Stromal cell of bone marrow (primary cell): ENCODE results near the gene FAM50B.
"Not testable (repeated sequence)": the region's sequence is repeated elsewhere in the genome, so short reads cannot be mapped to it uniquely, and the experiment has no call there.

Experiments used
- DNase-seq: peaks from one replicate; pipeline ENCODE4 v3.0.0-alpha.2; 2012; ENCODE audit warnings: low read depth

The FAM50B gene

DNA sequence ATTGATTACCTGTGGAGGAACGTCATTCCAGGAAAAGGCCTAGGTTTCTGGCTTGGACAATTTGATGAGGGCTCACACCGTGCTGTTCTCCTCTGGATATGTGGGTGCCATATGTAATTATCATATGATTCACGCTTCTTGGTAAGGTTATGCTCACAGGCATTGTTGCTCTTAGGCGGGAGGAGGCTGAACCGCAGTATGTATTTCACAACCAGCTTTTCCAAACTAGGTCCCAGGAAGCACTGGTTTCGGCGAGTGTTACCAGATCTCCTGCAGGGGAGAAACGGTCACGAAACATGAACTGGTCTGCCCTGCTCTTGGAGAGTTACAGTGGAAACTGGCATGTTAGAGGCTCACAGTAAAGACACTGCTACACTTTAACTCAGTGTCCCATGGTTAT lies 793 bp upstream of the FAM50B start:
- DNase-seq: peak; percentile 55

DNA sequence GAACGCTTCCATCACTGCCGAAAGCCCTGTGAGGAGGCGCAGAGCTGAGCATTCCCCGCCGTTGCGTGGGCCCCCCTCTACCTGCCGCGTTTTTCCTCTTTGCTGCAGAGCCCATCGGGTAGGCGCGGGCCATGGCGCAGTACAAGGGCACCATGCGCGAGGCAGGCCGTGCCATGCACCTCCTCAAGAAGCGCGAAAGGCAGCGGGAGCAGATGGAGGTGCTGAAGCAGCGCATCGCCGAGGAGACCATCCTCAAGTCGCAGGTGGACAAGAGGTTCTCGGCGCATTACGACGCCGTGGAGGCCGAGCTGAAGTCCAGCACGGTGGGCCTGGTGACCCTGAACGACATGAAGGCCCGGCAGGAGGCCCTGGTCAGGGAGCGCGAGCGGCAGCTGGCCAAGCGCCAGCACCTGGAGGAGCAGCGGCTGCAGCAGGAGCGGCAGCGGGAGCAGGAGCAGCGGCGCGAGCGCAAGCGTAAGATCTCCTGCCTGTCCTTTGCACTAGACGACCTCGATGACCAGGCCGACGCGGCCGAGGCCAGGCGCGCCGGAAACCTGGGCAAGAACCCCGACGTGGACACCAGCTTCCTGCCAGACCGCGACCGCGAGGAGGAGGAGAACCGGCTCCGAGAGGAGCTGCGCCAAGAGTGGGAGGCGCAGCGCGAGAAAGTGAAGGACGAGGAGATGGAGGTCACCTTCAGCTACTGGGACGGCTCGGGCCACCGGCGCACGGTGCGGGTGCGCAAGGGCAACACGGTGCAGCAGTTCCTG lies 693 bp downstream of the FAM50B start:
- no peak for DNase-seq

DNA sequence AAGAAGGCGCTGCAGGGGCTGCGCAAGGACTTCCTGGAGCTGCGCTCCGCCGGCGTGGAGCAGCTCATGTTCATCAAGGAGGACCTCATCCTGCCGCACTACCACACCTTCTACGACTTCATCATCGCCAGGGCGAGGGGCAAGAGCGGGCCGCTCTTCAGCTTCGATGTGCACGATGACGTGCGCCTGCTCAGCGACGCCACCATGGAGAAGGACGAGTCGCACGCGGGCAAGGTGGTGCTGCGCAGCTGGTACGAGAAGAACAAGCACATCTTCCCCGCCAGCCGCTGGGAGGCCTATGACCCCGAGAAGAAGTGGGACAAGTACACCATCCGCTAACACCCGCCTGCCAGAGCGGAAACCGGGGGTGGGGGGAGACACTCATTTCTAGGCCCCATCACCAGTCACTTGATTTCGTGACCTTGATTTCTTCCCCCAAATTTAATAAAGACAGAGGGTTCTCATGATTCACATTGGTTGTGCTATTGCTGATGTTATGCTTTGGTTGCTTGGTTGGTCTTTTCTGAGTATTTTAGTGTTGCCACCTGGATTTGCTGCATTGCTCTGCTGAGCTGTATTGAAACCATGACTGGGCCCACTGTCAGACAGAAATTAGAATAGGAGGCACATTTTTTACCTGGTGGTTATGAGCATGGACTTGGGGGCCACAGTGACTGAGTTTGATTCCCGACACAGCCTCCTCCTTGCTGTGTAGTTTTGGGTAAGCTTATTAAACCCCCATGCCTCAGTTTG lies 1.5 kb downstream of the FAM50B start:
- no peak for DNase-seq

DNA sequence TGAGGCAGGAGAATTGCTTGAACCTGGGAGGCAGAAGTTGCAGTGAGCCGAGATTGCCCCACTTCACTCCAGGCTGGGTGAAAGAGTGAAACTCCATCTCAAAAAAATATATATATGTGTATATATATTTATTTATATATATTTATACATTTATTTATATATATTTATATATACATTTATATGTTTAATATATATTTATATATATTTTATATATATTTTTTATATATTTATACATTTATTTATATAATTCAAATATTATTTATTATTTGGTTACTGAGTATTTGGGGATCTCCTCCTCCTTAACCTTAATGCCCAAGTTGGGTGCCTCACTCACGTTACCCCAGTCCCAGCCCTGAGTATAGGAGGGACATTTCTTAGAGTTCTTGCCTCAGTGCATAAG lies 2.7 kb downstream of the FAM50B start:
- no peak for DNase-seq

DNA sequence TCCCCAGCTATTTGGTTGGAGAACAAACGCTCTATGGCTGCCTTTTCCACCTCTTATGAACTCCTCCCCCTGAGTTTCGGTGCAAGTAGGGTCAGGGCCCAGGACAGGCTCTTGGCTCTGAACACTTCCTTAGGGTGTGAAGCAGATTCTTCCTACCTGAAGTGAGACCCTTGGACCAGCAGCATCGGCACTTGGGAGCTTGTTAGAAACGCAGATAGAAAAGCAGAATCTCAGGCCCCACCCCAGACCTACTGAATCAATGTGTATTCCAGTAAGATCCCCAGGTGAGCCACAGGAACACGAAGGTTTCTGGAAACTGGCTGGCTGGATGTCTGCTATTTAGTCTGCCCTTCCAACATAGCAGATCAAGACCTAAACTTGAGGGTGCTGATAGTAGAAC lies 3.2 kb downstream of the FAM50B start:
- no peak for DNase-seq

DNA sequence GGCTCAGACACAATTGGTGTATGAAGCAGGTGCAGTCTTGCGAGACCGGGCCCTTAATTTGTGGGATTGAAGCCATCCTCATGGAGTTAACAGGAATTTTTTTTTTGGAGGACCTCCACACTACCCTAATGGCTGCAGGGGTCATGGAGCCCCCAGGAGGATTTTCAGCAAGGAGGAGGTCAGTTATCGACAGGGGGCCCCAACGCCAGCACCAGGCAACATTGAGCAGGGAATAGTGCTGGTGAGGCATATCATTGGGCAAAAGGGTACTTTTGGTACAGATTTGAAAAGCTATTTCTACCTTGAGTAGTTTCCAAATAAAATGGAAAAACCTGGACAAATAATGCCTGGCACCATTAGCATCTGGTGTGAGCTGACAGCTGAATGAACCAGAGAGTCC lies 6.7 kb downstream of the FAM50B start:
- no peak for DNase-seq

DNA sequence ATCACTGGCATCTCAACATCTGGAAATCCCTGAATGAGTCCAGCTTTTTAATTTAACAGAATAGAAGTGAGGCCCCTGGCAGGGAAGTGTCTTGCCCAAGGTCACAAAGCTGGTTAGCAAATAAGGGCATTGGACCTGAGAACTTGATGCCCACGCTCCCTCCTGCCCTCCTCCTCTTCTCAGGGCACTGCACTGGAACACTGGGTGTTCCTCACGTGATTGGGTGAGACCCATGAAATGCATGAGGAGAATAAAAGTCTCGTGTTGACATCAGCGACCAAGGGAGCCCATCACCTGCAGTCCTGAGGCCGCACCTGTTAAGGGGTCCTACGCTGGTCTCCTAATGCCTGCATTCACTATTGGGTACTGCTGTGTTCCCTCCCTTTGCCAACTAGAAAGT lies 7.4 kb downstream of the FAM50B start:
- no peak for DNase-seq

DNA sequence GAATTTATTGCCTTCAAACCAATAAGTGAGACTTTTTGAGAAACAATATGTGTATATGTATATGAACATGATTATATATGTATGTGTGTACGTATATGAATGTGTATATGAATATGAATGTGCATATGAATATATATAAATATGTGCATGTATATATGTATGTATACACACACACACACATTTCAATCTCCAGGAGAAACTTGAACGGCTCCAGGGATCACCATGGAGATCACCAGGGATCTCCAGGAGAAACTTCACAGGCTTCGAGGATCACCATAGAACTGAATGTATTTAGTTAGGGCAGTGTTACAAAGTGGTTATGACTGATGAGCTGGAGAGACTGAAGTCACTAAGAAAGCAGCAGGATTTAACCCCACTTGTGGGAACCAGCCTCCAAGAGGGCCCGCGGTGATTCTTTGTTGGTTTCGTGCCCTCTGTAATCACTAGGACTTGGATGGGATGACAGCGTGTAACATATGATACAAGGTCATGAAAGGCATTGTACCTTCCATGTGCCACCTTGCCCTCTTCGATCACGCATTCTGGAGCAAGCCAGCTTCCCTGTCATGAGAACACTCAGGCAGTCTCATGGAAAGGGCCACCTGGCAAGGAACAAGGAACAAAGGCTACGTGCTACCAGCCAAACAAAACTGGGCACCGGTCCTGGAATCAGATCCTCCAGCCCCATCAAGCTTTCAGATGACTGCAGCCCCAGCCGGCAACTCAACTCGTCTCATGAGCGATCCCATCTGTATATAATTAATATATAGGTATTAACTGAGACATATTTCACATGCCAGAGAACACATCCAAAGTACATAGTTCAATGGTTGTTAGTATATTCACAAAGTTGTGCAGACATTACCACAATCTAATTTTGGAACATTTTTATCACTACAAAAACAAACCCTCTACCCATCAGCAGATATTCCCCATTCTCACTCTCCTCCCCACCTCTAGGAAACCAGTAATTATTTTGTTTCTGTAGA lies 8.6 kb downstream of the FAM50B start:
- no peak for DNase-seq

DNA sequence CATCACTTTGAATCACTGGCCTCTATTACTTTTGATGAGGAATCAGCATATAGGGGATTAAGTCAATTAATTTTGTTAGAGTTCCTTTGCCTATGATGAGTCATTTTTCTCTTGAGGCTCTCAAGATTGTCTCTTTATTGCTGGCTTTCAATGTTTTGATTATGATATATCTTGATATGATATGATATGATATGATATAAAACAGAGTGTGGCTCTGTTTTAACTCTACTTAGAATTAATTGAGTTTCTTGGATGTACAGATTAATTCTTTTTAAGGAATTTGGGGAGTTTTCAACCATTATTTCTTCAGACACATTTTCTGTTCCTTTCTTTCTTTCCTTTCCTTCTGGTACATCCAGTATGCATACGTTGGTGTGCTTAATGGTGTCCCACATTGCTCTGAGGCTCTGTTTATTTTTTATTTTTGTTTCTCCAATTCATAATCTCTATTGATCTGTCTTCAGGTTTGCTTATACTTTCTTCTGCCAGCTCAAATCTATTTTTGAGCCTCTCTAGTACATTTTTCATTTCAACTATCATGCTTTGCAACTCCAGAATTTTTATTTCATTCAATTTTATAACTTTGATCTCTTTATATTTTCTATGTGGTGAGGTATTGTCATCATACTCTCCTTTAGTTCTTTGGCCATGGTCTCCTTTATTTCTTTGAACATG lies 10.8 kb downstream of the FAM50B start:
- no peak for DNase-seq

DNA sequence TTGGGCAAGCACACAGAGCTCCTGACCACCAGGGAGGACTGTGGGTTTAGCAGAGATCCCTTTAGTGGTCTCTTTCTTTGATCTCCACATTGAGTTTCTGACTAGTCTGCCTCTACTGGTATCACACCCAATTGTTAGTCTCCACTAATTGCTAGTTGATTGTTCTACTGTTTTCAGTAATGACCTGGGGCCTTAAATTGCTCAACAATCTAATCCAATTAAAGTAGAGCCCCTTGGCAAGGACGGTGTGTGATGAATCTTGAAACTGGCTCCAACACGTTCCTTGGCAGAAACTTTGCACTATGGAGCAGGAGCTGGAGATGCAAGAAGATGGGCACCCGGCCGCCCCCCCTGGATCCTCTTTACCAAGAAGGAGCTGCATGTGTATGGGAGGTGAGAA lies 12.3 kb downstream of the FAM50B start:
- no peak for DNase-seq

DNA sequence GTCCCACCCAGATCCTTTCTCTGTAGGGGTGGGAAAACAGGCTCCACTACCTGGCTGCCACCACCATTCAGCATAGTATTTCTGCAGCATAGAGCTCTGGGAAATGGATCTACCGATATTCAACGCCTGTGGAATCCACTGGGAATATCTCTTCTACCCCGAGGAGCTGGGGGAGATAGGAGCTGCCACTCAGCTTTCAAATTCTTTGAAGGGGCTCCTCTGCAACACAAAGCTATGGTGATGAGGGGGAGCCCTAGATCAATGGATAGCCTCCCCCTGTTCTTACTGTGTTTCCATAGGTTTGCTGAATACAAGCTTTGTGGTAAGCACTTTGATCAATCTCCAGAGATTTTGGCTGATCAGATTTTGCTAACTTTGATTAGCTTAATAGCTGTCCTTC lies 12.9 kb downstream of the FAM50B start:
- DNase-seq: no peak

DNA sequence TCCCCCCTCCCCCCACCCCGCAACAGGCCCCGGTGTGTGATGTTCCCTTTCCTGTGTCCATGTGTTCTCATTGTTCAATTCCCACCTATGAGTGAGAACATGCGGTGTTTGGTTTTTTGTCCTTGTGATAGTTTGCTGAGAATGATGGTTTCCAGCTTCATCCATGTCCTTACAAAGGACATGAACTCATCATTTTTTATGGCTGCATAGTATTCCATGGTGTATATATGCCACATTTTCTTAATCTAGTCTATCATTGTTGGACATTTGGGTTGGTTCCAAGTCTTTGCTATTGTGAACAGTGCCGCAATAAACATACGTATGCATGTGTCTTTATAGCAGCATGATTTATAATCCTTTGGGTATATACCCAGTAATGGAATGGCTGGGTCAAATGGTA lies 14.1 kb downstream of the FAM50B start:
- not testable (repeated sequence) for DNase-seq

DNA sequence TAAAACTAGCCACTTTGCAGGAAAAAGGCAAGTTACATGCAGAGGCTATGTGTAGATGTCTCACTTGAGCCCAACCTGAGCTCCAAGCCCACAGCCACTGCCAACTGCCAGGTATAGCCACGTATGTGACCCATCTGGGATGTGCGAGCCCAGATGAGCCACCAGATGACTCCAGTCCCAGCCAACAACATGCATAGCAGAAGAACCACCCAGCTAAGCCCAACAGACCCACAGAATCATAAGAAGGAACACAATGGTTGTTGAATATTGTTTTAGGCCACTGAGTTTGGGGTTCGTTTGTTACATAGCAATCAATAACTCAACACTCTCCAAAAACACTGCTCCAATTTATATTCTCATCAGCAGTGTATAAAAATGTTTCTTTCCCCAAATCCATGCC lies 16.3 kb downstream of the FAM50B start:
- DNase-seq: no peak

DNA sequence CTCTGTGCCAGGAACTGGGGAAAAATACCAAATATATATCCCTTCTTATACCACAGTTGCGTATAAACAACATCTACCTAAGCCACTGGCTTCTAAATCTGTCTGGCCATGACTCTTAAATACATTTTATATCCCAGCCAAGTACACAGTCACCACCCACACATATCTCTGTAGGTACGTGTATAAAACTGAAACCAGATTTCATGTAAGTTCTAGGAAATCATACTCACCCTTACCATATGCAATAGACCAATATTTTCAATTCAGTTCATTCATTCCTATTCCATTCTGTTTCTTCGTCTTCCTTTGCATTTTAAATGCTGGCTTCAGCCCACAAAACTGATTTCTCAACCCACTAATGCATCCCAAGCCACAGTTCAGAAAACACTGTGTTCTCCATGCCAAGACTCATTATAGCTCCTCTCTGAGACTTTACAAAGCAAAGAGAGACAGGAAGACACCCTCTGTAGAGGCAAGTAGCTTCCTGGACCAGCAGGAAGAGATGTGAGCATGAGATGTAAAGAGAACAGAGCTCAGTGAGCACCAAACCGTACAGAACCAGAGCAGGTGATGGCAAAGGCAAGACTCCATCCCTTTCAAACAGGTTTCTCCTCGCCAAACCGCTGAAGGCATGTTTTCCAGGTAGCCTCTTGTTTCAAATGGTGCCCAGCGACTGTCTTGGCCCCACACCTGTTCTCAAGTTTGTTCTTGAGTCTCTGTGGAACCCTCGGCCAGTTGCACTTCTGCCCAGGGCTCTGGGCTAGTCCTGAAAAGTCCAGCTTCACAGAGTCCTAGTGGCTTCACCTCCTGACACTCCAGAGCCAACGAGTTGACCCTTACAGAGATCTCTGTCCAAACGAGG lies 18.7 kb downstream of the FAM50B start:
- DNase-seq: no peak

DNA sequence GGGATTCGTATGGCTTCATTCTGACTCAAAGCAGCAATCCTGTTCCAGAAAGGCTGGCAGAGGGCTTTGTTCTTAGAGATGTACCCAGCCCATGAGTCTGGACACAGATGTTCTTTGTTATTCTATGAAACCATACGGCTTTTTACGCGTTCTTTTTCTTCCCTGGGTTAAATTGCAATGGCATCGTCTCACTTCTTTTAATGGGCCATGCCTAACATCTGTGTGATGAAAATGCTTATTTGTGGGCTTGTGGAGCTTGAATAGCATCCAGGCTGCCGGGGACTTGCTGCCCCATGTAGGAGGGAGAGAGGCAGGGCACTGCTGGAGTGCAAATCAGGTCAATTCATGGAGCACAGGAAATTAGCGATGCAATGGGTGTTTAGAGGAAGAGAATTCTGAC lies 19.4 kb downstream of the FAM50B start:
- DNase-seq: peak; percentile 25

DNA sequence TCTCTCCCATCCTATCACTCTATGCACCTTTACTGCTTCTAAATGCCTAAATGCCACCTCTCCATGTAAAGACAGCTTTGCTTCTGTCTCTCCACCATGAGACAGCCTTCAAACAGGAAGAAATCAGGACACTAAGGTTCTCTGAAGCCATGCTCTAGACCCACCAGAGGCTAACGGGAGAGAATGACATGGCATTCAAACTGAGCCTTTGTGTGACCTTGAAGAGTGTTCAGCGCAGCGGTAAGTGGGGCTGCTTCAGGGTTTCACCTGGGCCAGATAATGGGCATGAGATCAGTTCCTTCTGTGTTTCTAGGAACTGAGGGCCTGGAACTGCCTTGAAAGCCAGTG lies 20.1 kb downstream of the FAM50B start:
- DNase-seq: no peak

DNA sequence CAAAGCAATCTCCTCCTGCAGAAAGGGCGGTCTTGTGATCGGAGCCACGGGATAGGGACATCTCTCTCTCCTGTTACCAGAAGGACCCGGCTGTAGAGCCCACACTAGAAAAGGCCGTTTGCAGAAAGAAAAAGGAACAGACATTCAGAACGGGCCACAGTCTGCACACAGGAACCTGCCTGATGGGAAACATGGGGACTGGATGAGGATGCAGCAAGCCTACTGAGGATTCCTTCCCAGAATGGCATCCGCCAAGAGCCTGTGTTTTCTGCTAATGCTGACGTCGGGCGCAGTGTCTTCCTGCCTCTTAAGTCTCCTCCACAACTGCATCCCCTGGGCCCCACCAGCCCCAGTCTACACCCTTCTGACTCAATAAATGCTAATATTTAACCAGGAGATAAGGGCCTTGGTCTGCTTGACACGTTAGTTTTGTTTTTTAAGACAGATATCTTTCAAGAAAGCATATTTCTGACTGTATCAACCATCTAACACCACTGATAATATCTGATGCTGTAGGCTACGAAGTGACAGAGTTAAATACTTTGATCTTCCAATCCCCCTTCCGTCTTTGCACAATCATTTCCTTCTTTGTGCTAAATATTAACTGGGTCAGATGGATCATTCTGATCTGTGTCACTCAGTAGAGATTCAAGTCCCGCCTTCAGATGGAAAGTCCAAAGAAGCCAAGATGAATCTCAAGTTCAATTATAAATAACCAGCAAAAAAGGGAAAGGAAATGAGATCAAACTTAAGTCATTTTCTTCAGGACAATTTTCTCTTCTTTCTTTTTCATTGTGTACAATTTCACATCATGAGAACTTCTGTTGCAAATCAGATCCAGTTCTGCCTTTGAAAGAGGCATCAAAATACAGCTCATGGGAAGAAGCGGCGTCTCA lies 20.7 kb downstream of the FAM50B start:
- DNase-seq: no peak

DNA sequence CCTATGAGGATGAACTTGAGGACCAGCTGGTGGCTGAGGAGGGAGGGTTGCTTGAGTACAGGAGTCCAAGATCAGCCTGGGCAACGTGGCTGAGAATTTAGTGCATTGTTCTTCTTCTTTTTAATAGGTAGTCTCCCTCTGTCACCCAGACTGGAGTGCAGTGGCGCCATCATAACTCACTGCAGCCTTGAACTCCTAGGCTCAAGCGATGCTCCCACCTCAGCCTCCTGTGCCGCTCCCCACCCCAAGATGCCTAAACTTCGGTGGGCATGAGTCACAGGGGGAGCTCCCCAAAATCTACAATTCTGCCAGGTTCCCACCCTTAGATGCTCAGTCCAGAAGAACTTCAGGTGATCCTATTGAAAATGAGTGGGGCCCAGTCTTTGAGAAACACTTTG lies 21.4 kb downstream of the FAM50B start:
- DNase-seq: no peak

DNA sequence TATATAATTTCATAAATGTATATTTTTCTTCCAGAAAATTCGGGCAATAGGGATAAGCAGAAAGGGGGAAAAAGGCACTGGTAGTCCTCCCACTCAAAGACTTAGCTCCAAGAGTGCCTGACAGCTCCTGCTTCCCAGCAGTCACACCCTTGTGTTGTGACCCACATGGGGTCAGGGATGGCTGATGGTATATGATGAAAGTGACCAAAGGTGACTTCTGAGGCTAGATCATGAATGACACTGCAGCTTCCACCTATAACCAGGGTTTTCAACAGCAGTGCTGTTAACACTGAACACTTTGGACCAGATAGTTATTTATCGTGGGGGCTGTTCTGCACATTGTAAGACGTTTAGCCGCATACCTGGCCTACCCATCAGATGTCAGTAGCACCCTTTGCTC lies 22.3 kb downstream of the FAM50B start:
- DNase-seq: no peak

DNA sequence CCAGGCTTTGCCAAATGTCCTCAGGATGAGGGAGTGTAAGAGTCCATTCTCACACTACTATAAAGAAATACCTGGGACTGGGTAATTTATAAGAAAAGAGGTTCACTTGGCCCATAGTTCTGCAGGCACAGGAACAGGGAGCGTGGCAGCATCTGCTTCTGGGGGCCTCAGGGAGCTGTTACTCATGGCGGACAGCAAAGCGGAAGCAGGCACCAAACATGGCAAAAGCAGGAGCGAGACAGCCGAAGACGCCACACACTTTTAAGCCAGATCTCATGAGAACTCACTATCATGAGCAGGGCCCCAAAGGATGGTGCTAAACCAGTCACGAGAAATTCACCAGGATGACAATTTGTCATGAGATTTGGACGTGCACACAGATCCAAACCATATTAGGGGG lies 22.8 kb downstream of the FAM50B start:
- DNase-seq: no peak
